HG02852 (cell line): ENCODE results near the gene FAM168A.

ENCODE experiments used
- ATAC-seq: cut with Tn5 transposase; IDR thresholded peaks from one replicate; pipeline ENCODE4 v1.9.1; 2021; ENCODE audit warnings: mild to moderate bottlenecking, moderate library complexity; ENCODE audit not compliant: unreplicated experiment

FAM168A gene

DNA sequence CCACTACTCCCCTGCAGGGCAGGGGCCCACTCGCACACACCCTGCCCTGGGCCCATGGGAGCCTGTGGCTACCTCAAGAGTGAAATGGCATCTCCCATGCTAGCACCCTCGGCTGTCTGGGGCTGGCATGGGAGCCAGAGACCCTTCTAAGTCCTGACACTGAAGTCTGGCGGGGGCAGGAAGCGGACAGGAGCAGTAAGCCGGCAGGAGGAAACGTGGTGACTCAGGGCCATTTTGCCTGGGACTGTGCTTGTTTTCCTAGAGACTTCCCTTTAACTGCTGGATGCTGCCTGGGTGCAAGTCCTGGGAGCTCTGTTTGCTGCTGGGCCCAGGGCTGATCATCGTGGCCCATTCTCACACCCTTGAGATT is 204.9 kb downstream of the FAM168A start:
- no peak for ATAC-seq

GRCh38 chr11:73392108-73393010 is 205.6 kb downstream of the FAM168A start:
- no peak for ATAC-seq

GRCh38 chr11:73391665-73392064 is 206.2 kb downstream of the FAM168A start:
- no peak for ATAC-seq

DNA sequence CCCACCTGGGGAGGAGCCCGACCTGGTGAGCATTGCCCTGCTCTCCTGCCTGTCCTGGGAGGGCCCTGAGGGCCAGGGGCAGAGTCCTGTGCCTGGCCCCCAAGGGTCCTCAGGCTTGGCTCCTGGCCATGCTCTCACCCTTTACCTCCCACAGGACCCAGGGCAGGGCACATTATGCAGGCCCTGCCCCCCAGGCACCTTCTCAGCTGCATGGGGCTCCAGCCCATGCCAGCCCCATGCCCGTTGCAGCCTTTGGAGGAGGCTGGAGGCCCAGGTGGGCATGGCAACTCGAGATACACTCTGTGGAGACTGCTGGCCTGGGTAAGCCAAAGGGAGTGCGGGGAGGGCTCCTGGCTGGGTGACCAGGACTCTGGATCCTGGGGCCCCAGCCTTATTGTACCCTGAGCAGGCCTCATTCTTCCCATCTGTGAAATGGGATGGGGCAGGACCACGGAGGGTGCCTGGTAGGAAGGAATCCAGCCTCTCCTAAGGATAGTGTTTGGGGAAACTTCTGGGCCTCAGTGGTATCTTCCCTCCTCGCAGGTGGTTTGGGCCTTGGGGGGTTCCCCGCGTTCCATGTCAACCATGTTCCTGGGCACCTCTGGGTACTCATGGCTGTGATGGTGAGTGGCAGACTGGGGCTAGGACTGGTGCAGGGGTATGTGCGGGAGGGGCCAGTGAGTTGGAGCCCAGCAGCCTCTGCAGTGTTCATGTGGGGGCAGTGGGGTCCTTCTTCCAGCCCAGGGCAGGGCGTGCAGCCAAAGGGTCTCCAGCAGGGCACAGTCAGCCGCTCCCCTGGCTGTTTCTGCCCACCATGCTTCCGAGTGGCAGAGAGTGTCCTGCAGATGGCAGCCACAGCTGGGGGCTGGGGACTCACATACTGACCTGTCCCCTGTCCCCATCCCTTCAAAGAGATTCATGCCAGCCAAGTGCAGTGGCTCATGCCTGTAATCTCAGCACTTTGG is 207.0 kb downstream of the FAM168A start:
- no peak for ATAC-seq

DNA sequence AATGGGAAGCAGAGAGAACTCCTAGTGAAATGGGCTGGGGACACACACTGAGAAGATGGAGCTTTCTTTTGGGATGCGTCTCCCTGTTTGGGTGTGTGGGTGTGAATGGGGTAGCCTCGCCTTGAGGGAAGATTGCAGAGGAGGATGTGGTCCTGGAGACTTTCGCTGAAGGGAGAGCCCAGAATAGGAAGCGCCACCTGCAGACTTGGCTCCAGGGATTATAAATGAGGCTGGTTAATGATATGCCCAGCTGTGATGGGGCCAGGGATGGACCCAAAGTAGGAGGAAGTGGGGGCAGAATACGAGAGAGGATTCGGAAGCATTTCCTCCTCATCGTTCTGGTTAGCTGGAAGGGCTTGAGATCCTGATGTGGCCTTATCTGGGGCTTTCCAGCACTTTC is 208.0 kb downstream of the FAM168A start:
- no peak for ATAC-seq

DNA sequence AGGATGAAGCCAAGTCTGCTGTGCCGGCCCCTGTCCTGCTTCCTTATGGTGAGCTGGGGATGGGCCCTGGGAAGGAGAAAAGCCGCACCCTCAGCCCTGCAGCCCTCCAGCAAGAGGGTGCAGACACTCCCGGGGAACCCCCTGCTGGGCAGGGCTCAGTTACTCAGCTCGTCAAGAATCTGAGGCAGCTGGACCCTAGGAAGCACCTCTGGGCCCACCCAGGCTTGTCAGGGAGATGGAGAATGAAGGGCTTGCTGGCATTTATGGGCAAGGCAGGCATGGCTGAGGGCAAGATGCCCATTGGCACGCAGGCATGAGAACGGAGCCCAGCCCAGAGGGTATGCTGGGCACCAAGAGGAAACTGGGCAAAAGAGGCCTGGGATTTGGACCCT is 208.8 kb downstream of the FAM168A start:
- ATAC-seq = no peak

DNA sequence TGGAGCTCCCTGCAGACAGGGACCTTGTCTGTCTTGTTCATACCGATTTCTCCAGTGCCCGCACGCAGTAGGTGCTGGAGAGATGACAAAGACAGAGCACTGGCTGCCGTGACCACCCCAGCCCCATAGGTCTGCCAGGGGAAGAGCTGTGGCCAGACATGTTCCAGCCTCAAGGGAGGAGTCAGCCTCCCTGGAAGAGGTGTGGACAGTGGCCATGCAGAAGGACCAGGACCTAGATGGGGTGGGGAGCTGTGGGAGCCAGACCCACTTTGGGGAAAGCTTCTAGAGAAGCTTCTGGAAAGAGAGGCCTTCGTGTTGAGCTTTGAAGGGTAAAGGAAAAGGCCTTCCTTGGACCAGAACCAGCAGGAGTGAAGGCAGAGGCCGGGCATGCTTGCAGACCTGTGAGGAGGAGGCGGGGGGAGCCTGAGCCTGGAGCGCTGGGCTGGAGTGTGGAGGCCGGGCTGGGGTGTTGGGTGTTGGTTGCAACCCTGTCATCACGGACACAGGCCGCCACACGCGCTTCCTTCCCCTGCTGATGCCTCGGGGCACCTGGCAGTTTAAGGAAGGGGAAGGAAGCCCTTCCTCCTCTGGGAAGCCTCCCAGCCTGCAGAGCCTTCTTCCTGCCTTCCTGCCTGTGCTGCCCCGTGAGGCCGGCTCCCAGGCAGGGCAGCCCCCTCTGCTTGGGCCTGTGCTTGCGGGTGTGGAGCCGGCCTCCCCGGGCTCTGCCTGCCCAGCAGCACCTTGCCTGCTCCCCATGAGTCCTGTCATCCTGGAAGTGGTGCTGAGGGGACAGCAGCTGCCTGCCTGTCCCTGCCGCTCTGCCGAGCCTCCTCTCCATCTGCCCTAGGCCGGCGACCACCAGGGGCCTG is 209.4 kb downstream of the FAM168A start:
- ATAC-seq = no peak

DNA sequence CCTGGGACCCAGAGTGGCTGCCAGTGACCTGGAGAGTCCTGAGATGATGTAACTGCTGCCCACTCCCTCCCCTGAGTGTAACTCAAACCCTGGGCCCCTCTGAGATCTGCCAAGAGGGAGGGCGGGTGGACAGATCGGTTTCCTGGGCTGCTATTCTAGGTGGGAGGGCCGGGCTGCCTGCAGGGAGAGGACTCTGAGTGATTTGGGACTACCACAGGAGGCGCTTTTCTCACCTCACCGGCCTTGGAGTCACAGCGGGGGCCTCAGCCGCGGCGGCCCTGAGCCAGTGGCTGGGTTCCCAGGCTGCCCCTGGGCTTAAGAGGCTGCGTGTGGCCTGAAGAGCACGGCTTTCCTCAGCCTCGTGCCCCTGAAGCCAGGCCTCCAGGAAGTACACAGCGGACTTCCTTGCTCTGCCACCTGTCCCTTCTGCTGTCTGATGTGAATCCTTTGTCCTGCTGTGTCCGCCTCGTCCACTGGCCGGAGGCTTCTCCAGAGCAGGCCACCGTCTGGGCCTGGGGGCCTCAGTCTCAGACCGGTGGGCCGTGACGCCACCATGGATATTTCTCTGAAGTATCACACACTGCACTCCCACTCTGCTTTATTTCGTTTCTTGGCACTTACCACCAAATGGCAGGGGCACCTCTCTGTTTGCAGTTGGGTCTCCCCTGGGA is 210.2 kb downstream of the FAM168A start:
- ATAC-seq = no peak

DNA sequence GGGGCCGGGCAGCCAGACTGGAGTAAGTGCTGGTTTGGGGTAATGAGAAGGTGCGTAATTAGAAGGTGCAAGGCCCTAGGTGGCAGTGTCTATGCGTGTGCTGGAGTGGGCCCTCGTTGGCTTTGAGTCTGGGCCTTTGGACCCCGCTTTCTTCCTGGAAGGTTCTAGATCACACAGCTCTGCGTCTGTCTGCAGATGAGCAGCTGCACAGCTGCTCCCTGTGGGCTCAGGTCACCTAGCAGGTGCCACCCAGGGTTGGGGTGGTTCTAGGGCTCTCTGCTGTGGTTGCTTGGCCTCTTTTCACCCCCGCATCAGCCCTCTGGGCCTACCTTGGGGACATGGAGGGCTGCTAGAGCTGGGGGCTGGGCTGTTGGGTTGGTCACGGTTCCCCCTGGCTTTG is 211.4 kb downstream of the FAM168A start:
- ATAC-seq = no peak

DNA sequence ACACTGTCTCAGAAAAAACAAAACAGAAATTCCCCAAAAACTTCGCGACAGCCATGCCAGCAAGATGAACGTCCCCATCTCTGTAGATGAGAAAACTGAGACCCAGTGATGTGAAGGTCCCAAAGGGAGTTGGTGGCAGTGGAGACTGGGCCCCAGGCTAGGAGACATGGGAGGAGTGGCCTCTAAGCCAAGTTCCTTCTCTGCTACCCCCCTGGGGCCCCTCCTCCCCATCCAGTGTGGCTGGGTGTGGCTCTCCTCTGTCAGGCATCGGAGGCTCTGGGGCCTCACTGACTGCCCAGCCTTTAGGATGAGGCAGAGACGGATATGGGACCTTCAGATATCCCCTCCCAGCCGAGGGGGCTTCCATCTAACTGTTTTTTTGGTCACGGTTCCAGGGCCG is 211.9 kb downstream of the FAM168A start:
- no peak for ATAC-seq

GRCh38 chr11:73384872-73385689 is 212.8 kb downstream of the FAM168A start:
- no peak for ATAC-seq

DNA sequence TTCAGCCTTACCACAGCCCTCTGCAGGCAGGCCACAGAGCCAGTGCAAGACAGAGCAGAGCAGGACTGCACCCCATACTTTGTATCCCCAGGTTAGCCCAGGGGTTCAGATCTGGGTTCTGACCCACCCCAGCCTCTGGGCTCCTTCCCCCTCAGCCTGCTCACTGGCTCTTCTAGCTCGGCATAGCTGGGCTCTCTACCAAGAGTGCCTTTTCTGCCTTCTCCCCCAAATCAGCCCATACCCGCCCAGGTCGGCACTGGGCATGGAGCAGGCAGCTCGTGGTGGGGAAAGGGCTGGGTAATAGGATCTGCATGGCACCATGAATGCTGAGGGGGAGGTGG is 213.4 kb downstream of the FAM168A start:
- no peak for ATAC-seq

DNA sequence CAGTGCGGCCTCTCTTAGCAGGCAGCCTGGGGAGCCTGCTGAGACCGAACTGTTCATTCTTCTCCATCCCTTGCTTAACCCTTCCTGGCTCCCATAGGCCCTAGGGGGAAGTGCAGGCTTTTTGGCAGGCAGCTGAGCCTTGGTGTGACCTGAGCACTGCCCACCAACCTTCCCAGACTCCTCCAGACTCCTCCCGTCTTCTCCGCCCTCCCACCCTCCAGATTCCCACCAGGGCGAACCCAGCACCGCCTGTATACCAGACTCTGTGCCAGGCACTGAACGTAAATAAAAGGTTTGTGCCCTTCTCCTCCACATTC is 213.8 kb downstream of the FAM168A start:
- ATAC-seq = no peak

- no peak for ATAC-seq
Observed at GRCh38 chr11:73383249-73384124, 214.4 kb downstream of the FAM168A start.

DNA sequence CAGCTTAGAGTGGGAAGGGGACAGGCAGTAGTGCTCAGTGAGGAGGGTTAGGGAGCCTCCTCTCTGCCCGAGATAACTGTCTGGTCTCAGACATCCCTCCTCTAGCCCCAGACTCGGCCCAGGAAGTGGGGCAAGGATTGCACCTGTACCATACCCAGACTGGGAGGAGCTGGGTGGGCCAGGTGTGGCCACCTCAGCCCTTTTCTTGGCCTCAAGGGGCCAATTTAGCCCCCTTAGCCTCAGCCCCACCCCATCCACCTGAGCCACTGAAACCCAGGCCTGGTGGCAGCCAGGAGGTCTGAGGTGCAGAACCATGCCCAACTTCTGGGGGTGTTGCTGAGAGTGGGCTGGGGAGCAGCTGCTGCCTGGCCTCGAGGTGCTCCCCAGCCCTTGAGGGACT is 215.2 kb downstream of the FAM168A start:
- ATAC-seq = no peak

- no peak for ATAC-seq
Observed at GRCh38 chr11:73382183-73382582, 215.7 kb downstream of the FAM168A start.

GRCh38 chr11:73381589-73381988 is 216.3 kb downstream of the FAM168A start:
- no peak for ATAC-seq

- ATAC-seq = no peak
Observed at GRCh38 chr11:73380897-73381410, 217.0 kb downstream of the FAM168A start.

DNA sequence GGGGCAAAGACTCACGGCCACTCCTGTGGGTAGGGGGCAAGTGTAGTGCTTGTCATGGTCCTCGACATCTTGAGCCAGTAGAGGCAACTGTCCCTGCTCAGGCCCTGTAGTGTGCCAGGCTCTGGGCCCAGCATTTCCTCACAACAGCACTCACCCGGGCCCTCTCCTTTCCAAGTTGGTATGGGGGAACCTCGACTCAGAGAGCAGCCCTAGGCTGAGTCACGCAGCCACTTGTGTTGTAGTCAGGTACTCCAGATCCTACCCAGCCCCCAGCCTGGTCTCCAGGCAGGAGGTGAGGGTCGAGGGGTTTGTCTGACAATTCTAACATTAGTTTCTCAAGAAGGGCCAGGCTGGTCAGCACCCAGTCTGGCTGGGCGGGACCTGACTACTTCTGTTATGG is 217.6 kb downstream of the FAM168A start:
- ATAC-seq = no peak
